Measurements from ENCODE around the gene PMVK. TPM values are rescaled to one million over a fixed set of nuclear protein-coding genes. Genes with fewer than 3 reads are reported as not detected.

The PMVK gene
- total RNA-seq (2022; extraction: Qiagen RNA extraction; ENCODE audit: low read depth): 38.2 to 44.2 TPM (median 41.9 TPM) in 5 replicates

GRCh38 chr1:154936555-154937084 is at the start of gene PMVK:
PMVK (minus strand) TSS chr1:154936719; CDS start chr1:154936685, 34 bp downstream.

DNA sequence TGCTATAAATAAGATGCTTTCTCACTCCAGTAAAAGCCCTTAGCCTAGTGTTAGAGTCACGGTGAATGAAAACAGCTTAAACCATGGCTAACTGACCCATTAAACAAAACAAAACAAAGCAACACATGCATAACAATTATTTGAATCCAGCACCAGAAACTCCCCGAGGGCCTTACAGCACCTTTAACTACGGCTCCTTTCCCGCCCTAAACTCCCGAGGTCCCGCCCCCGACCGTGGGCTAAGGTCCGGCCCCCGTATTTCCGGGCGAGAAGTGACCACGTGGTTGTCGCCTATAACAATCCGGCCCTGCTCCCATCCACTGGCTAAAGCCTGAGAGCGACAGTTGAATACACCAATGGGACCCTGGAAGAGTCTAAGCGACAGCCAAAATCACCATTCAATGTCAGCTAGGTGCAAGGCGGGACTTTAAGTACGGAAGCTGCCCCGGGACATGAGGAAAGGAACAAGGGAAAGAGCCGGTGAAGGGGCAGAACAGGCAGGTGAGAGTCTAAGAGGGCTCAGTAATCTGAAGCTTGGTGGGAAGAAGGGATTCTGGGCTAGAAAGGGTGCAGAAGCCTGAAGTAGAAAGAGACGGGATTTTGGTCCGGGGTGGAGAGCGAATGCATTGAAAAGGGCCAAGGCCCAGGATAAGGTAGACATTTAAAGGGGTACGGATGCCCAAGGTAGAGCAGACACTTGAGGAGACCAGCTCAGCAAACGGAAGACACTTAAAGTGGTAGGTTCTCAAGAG is 46.6 kb upstream of the PMVK start, which contains the start of gene FLAD1:
Gene FLAD1, plus strand, starts transcription at position 448 of the 752 bp plus-strand sequence. CDS start 351 bp downstream, outside the sequence.

DNA sequence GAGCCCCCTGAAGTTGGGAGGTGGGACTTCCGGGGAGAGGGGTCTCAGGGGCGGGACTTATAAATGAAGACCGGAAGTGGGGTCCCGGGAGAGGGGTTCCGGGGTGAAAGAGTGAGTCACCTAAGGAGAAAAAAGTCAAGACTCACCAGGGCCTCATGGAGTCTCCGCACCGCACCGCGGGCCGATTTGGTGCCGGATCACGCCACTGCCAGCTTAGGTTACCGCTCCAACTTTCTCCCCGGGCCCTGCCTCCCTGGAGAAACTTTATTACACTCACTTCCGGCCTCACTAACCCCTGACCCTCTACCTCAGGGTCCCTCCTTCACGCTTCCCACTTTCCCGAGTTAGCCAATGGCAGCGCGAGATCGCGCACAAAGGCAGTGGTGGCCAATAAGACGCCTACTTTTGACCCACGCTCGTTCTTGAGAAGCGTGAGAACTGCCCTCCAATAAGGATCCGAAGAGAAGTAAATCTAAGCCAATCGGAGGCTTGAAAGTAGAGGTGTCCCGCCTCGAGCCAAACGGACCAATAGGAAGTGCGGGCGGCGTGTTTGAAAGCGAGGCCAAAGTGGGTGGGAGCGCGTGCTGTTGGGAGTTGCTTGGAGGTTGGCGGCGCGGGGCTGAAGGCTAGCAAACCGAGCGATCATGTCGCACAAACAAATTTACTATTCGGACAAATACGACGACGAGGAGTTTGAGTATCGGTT is 37.7 kb upstream of the PMVK start, which contains the start of gene CKS1B:
Gene CKS1B, plus strand, starts transcription at position 580 of the 706 bp plus-strand sequence. Its CDS starts 65 bp downstream, at position 645.

GRCh38 chr1:154970631-154971340 is 34.3 kb upstream of the PMVK start, which contains the start of gene SHC1:
SHC1 (minus strand) TSS chr1:154970747; CDS start chr1:154970526, 221 bp downstream.

GRCh38 chr1:154961207-154962155 is 25.0 kb upstream of the PMVK start, which contains the start of gene PYGO2:
PYGO2 (minus strand) TSS chr1:154961782; CDS start chr1:154961576, 206 bp downstream.

DNA sequence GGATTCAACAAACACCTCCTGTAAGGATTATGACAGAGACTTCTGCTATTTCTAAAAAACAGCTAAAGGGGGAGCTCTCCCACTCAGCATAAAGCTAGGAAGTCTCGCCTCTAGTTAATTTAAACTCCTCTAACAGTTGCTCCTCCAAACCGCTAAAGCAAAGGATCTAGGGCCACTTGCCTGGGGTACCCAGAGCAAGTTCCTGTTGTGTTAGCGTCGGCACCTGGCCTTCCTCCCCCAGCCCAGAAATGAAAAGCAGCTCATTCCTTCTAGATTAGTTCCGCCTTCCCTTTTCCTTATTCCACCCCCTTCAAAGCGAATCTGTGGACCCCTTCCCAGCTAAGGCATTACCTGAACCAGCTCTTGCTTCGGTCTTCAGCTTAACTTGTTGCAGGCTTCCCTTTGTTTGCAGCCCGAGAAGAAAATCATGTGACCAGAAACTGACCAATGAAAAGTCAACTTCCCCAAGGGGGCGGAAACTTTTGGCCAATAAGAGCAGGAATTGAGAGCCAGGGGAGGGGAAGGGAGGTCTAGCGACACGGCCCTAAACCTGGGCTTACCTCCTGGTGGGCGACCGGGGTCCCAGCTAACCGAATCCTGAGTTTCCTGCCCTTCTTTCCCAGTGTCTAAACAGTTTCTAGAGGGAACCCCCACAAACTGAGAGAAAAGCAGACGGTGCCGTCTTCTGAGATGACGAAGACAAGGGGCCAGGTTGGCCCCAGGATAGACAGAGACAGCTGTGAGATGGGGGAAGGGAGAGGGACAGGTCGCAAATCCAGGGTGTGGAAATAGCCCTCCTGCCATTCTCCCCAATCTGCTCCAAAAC is 19.4 kb upstream of the PMVK start, which contains the start of gene PBXIP1:
Gene PBXIP1, minus strand, starts transcription at position 382 of the 826 bp plus-strand sequence. CDS start 2,378 bp downstream, outside the sequence.

Other genes starting within 250 kb of the PMVK start
- 0.05 to 0.07 TPM (median 0.05 TPM) in 3 of 5 replicates, not detected in the others for gene KCNN3, start 66.4 kb downstream of the PMVK start, total RNA-seq (2022; extraction: Qiagen RNA extraction; ENCODE audit: low read depth)
- gene PBXIP1, start 19.4 kb upstream of the PMVK start, total RNA-seq (2022; extraction: Qiagen RNA extraction; ENCODE audit: low read depth): 12.4 to 16.4 TPM (median 15.2 TPM) in 5 replicates
- gene PYGO2, start 25.1 kb upstream of the PMVK start, total RNA-seq (2022; extraction: Qiagen RNA extraction; ENCODE audit: low read depth): 19.2 to 24.9 TPM (median 22.4 TPM) in 5 replicates
- gene SHC1, start 34.0 kb upstream of the PMVK start, total RNA-seq (2022; extraction: Qiagen RNA extraction; ENCODE audit: low read depth): 128 to 148 TPM (median 144 TPM) in 5 replicates
- 314 to 378 TPM (median 356 TPM) in 5 replicates for gene CKS1B, start 38.0 kb upstream of the PMVK start, total RNA-seq (2022; extraction: Qiagen RNA extraction; ENCODE audit: low read depth)
- gene FLAD1, start 46.6 kb upstream of the PMVK start, total RNA-seq (2022; extraction: Qiagen RNA extraction; ENCODE audit: low read depth): 38.6 to 46.1 TPM (median 42.8 TPM) in 5 replicates
- gene LENEP, start 56.9 kb upstream of the PMVK start, total RNA-seq (2022; extraction: Qiagen RNA extraction; ENCODE audit: low read depth): not detected in 5 replicates
- gene ZBTB7B, start 66.1 kb upstream of the PMVK start, total RNA-seq (2022; extraction: Qiagen RNA extraction; ENCODE audit: low read depth): 16.3 to 24.6 TPM (median 22.0 TPM) in 5 replicates
- gene DCST2, start 97.1 kb upstream of the PMVK start, total RNA-seq (2022; extraction: Qiagen RNA extraction; ENCODE audit: low read depth): 0.32 to 0.79 TPM (median 0.43 TPM) in 4 of 5 replicates, not detected in the other
- gene DCST1, start 97.1 kb upstream of the PMVK start, total RNA-seq (2022; extraction: Qiagen RNA extraction; ENCODE audit: low read depth): 0.02 TPM in 1 of 5 replicates, not detected in the others
- 53.3 to 78.1 TPM (median 69.5 TPM) in 5 replicates for gene ADAM15, start 114.6 kb upstream of the PMVK start, total RNA-seq (2022; extraction: Qiagen RNA extraction; ENCODE audit: low read depth)
- gene EFNA4, start 127.0 kb upstream of the PMVK start, total RNA-seq (2022; extraction: Qiagen RNA extraction; ENCODE audit: low read depth): 7.0 to 10.0 TPM (median 8.4 TPM) in 5 replicates
- gene EFNA3, start 142.1 kb upstream of the PMVK start, total RNA-seq (2022; extraction: Qiagen RNA extraction; ENCODE audit: low read depth): 2.3 to 5.0 TPM (median 4.7 TPM) in 5 replicates
- gene EFNA1, start 191.2 kb upstream of the PMVK start, total RNA-seq (2022; extraction: Qiagen RNA extraction; ENCODE audit: low read depth): 35.9 to 42.4 TPM (median 36.7 TPM) in 5 replicates
- gene SLC50A1, start 199.1 kb upstream of the PMVK start, total RNA-seq (2022; extraction: Qiagen RNA extraction; ENCODE audit: low read depth): 32.2 to 36.2 TPM (median 34.4 TPM) in 5 replicates
- gene DPM3, start 203.8 kb upstream of the PMVK start, total RNA-seq (2022; extraction: Qiagen RNA extraction; ENCODE audit: low read depth): 63.4 to 108 TPM (median 93.8 TPM) in 5 replicates
- gene KRTCAP2, start 236.6 kb upstream of the PMVK start, total RNA-seq (2022; extraction: Qiagen RNA extraction; ENCODE audit: low read depth): 200 to 262 TPM (median 243 TPM) in 5 replicates
- gene TRIM46, start 237.1 kb upstream of the PMVK start, total RNA-seq (2022; extraction: Qiagen RNA extraction; ENCODE audit: low read depth): 1.2 to 1.6 TPM (median 1.5 TPM) in 5 replicates

Measured in A549 treated with CpdA at 1 μM for 4 hours (cell line).